Peyer's patch (tissue), 4 donors: ENCODE results near the gene FMR1NB.

Experiments
- POLR2A ChIP-seq, 2 donors: fragments of 450-650 bp; IDR thresholded peaks; one replicate each; pipeline ENCODE4 v1.5.1; 2017; ENCODE audit warnings: antibody characterized with exemption in 2 of 2, mild to moderate bottlenecking in 2 of 2, moderate library complexity in 2 of 2
- TF ChIP-seq, protein P1 (sequence below), 6 experiments: fragments of 450-650 bp in 4 of 6; fragments of 200-600 bp in 2 of 6; sonication (generic) in 1 of 6; IDR thresholded peaks; one replicate each; pipeline ENCODE4 v1.5.1; 2017 to 2019; ENCODE audit warnings: antibody characterized with exemption in 6 of 6, mild to moderate bottlenecking in 3 of 6, moderate library complexity in 1 of 6

DNA sequence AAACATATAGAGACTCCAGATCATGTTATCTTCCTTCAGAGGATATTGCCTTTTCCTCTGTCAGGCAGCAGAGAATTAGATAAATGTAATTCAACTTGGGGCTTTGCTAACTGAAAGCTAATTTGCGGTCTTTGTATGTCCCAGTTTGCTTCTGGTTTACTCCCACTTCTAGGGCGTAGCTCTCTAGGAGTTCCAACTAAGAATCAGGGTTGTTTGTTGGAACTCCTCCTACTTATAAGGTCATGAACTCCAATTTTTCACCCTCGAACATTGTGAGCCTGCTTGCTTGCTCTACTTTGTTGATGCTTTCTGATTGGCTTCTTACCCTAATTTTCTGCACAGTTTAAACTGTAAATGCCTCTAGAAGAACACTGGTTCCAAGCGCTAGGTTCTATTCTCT is 66.1 kb downstream of the FMR1NB start:
- TF ChIP-seq, protein P1, sequence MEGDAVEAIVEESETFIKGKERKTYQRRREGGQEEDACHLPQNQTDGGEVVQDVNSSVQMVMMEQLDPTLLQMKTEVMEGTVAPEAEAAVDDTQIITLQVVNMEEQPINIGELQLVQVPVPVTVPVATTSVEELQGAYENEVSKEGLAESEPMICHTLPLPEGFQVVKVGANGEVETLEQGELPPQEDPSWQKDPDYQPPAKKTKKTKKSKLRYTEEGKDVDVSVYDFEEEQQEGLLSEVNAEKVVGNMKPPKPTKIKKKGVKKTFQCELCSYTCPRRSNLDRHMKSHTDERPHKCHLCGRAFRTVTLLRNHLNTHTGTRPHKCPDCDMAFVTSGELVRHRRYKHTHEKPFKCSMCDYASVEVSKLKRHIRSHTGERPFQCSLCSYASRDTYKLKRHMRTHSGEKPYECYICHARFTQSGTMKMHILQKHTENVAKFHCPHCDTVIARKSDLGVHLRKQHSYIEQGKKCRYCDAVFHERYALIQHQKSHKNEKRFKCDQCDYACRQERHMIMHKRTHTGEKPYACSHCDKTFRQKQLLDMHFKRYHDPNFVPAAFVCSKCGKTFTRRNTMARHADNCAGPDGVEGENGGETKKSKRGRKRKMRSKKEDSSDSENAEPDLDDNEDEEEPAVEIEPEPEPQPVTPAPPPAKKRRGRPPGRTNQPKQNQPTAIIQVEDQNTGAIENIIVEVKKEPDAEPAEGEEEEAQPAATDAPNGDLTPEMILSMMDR (IDR thresholded peaks at IDR 0.05), result no peak
- no peak for TF ChIP-seq POLR2A (IDR thresholded peaks at IDR 0.05)
